Posterior vena cava (tissue), 2 donors: ENCODE data around the gene FNBP1. TPM values are rescaled to one million over a fixed set of nuclear protein-coding genes. Genes with fewer than 3 reads are reported as not detected.
"Not testable (repeated sequence)": the region's sequence is repeated elsewhere in the genome, so short reads cannot be mapped to it uniquely, and the experiment has no call there.

Source experiments
- DNase-seq: peaks from one replicate; pipeline ENCODE4 v3.0.0-alpha.2; 2020; ENCODE audit warnings: low spot score
- intact Hi-C, 2 donors: fragments of 100-400 bp; cut with DNase I; formaldehyde crosslinking; loops; one replicate each; pipeline versions ENCODE4 v1.14.1 to v1.14.2; 2022 to 2023
- total RNA-seq, 2 donors: library from RNA; stranded (reverse); fragmentation: NEBNext Ultra II Directional; extraction: Animal tissue kit (Norgen Biotek cat#: 25700); gene quantifications; one replicate each; pipeline ENCODE4 v1.2.1, GENCODE V29; 2021
- donor health status: DM: yes; HTN: yes; CAD: no.
- donor health status: DM: yes; HTN: yes; CAD: no.

Gene FNBP1
- total RNA-seq, 2 donors from 2014 or later: 116 to 165 TPM

DNA sequence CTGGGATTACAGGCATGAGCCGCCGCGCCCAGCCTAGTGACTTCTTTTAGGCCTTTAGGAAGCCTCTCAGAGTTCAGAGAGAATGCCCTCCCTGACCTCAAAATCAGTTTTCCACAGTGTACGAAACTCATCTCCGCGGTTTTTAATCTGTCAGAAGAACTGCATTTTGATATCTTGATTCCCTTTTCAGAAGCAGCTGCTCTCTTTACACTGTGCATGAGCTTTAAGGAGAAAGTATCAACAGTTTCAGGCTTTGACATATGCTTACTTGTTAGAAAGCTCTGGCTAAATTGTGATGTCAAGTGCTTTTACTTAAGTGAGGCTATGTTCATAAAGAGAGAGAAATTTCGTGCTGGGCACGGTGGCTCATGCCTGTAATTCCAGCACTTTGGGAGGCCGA, 133.1 kb downstream of the FNBP1 start:
- intact Hi-C loops: no loop called here
- DNase-seq: no peak

DNA sequence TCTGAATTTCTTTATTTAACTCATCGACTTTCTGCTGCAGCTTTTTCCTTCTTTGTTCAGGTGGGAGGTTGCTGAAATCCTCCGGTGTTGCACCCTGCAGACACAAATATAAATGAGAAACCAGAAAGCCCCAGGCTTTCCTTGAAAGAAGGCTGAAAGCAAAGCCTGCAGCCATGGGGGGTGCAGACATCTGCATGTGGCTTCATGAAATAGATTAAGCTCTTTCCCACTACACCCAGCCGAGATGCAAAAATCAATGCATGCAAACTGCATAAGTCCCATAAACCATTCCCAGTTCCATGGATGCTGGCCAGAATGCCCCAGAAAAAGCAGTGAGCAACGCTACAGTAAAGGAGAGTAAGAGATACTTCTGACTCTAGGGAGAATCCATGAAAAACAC, 134.1 kb downstream of the FNBP1 start:
- DNase-seq: no peak
- intact Hi-C loops: no loop called here

DNA sequence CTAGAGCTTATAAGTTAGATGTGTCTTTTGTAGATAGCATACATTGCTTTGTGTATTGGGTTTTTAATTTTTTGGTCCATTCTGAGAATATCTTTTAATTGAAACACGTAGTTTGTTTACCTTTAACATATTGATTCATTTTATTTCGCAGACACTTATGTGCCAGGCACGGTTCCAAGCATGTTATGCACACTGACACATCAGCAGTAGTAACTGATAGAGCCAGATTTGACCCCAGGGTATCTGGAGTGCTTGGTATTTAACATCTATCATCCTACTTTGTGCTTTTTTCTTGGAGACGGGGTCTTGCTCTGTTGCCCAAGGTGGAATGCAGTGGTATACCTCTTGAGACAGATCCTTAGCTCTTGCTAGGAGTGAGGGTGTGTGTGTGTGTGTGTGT, 135.8 kb downstream of the FNBP1 start:
- intact Hi-C loops: no loop called here
- no peak for DNase-seq

GRCh38 chr9:129906298-129906697, 136.7 kb downstream of the FNBP1 start:
- intact Hi-C loops: no loop called here
- DNase-seq: no peak

- DNase-seq: no peak
- intact Hi-C loops: no loop called here
These were observed 138.3 kb downstream of the FNBP1 start for GRCh38 chr9:129904734-129905133.

- no peak for DNase-seq
- intact Hi-C loops: no loop called here
These were observed 140.3 kb downstream of the FNBP1 start for GRCh38 chr9:129902740-129903134.

DNA sequence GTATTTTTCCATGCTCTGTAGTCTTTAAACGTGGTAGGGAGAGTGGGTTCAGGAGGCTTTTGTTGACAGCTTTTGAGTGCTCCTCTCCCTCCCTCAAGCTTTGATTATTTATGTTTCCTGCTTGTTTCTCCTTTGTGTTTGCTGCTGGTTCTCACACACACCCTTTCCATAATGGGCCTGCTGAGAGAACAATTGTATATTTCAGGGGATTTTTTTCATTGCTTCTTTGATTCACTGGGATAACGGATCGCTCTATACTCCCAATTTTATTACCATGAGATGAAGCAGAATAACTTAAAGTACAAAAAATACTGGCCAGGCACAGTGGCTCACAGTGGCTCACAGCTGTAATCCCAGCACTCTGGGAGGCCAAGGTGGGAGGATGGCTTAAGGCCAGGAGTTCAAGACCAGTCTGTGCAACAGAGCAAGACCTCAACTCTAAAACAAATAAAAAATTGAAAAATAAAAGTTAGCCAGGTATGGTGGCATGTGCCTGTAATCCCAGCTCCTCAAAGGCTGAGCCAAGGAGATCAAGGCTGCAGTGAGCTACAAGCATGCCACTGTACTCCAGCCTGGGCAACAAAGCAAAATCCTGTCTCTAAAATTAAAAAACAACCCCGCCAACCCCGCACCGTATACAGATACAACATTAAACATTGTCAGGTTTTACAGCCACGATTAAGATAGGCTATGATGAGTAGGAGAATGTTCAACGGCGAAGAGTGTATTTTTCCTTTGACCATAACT, 140.8 kb downstream of the FNBP1 start:
- DNase-seq: no peak
- intact Hi-C loops: no loop called here

- intact Hi-C loops: no loop called here
These were observed 142.5 kb downstream of the FNBP1 start for GRCh38 chr9:129900263-129901027.

DNA sequence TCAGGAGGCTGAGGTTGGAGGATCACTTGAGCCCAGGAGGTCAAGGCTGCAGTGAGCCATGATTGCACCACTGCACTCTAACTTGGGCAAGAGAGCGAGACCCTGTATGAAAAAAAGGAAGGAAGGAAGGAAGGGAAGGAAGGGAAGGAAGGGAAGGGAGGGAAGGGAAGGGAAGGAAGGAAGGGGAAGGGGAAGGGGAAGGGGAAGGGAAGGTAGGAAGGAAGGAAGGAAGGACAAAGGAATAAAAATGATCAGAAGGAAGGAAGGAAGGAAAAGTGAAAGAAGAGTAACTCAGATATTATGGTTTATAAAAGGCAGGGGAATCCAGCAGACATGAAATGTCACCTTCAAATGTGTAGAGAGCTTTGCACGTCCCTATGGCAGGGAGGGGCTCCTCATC, 143.4 kb downstream of the FNBP1 start:
- intact Hi-C loops: loop anchor here in 1 of 2 donors (10.0 kb wide), 1 partner anchor 125 kb away; no protein-coding TSS in a partner anchor
- no peak for DNase-seq

More at GRCh38 chr9:129900263-129901027, 142.5 kb downstream of the FNBP1 start:
- DNase-seq: no peak

DNA sequence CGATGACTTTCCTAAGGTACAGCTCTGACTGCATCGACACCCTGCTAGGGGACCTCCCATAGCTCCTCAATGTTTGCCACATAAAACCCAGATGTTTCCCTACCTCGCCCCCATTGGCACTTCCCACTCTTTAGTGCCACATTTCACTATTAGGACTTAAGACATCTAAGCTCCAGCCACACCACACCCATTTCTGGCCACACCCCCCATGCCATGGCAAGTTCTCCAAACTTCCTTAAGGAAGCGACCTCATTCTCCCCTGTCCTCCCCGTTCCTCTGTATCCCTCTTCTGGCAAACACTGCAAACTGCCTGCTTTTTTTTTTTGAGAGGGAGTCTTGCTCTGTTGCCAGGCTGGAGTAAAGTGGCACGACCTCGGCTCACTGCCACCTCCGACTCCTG, 144.8 kb downstream of the FNBP1 start:
- intact Hi-C loops: loop anchor here in 1 of 2 donors (10.0 kb wide), 1 partner anchor 127 kb away; no protein-coding TSS in a partner anchor
- DNase-seq: no peak

GRCh38 chr9:129897263-129897662, 145.7 kb downstream of the FNBP1 start:
- intact Hi-C loops: loop anchor here in 1 of 2 donors (10.0 kb wide), 1 partner anchor 128 kb away; no protein-coding TSS in a partner anchor
- DNase-seq: no peak

- no peak for DNase-seq
These were observed 147.4 kb downstream of the FNBP1 start for GRCh38 chr9:129895376-129896268.

DNA sequence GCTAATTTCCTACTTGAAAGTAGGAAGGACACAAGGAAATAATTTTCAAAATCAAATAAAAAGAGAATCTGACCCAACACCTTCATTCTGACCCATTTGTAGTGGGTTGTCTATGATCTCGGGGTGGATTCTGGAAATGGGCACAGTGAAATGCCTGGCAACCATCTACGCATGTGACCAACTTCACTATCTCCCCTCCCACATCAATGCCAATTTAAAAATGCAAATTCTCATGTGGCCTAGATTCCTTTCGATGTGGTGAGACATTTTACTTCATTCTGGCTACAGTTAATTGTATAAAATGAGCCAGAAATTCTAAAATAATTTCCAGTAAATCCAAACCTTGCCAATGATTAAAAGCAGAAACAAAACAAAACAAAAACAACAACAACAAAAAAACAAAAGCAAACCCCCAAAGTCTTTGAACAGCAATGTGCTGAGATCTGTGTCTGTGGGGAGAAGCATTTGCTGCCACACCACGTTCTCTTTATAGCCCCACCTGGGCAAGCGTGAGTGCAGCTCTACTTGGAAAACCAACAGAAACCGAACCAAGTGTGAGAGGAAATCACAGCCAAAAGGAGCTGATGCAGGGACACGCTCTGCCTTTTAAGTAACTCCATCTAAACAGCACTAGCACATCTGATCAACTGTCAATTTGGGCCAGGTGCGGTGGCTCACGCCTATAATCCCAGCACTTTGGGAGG, 148.7 kb downstream of the FNBP1 start:
- intact Hi-C loops: loop anchor here (5.0 to 10.0 kb wide), 2 partner anchors 33 to 131 kb away; no protein-coding TSS in a partner anchor

More at GRCh38 chr9:129895376-129896268, 147.4 kb downstream of the FNBP1 start:
- intact Hi-C loops: loop anchor here in 1 of 2 donors (10.0 kb wide), 1 partner anchor 129 kb away; no protein-coding TSS in a partner anchor

DNA sequence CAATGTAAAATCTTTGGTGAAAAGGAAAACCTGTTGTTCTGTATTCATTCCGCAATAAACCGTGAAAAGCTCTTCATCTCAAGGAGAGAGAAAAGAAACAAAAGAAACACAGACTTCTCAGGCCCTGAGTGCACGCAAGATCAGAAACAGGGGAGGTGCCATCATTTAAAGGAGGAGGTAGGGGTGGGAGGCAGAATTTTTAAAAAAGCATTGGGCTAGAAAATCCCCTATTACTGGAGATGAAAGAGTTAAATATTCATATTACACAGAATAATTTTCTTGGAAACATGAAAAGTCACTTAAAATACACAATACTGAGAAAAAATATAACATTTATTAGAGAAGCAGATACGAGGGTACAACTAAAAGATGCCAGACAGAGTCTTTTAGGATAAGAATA, 151.4 kb downstream of the FNBP1 start:
- intact Hi-C loops: loop anchor here (5.0 to 10.0 kb wide), 2 partner anchors 36 to 133 kb away; no protein-coding TSS in a partner anchor
- no peak for DNase-seq

More for the DNA sequence above, 148.7 kb downstream of the FNBP1 start:
- DNase-seq: no peak

GRCh38 chr9:129890718-129891299, 152.2 kb downstream of the FNBP1 start:
- not testable (repeated sequence) for DNase-seq
- intact Hi-C loops: loop anchor here (5.0 to 10.0 kb wide), 2 partner anchors 36 to 134 kb away; no protein-coding TSS in a partner anchor

GRCh38 chr9:129889941-129890717, 152.9 kb downstream of the FNBP1 start:
- no peak for DNase-seq

More at GRCh38 chr9:129889941-129890717, 152.9 kb downstream of the FNBP1 start:
- intact Hi-C loops: loop anchor here (5.0 to 10.0 kb wide), 2 partner anchors 37 to 135 kb away; no protein-coding TSS in a partner anchor
